T-helper 1 cell treated with Interleukin-12 subunit alpha and Interleukin-12 subunit beta and Interleukin-4 antibody, amounts not matched to agents 30 ng/mL and 1 ng/mL, for 36 hours (primary cell): ENCODE data around the gene B3GNT3. TPM values are rescaled to one million over a fixed set of nuclear protein-coding genes. Genes with fewer than 3 reads are reported as not detected.
"Not testable (repeated sequence)": the region's sequence is repeated elsewhere in the genome, so short reads cannot be mapped to it uniquely, and the experiment has no call there.

ENCODE experiments used
- intact Hi-C: fragments of 100-400 bp; cut with micrococcal nuclease; formaldehyde crosslinking; loops from one replicate; pipeline ENCODE4 v1.15.1; 2024
- total RNA-seq: library from RNA; stranded (reverse); gene quantifications from 2 replicates; pipeline ENCODE4 v1.2.3, GENCODE V29; 2022

The B3GNT3 gene
- total RNA-seq, 1 donor from 2014 or later, result 0.61 TPM

DNA sequence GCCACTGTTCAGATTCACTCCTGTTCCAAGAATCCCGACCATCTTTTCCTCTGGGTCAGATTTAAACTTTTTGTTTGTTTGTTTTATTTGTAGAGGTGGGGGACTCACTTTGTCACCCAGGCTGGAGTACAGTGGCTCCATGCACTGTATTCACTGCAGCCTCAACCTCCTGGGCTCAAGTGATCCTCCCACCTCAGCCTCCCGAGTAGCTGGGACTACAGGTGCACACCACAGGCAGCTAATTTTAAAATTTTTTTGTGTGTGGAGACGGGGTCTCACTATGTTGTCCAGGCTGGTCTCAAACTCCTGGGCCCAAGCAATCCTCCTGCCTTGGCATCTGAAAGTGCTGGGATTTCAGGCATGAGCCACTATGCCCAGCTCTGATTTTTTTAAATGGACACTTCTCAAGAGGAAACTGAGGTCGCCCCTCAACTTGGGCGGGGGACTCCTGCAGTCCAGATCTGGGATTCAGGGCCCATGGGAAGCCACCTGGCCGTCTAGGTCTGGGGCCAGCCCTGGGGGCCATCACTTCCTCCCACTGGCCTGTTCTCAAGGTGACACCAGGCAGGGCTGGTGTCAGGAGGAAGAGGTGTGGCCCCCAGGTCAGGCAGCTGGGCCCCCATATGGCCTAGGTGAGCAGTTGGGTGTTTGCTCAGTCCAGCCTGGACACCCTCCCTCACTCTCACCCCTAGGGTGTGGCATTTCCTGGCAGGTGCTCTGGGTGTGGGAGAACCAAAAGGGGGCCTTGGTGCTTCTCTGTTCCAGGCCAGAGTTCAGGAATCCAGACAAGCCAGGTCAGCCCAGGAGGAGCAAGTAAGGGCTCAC, 1.3 kb downstream of the B3GNT3 start:
- intact Hi-C loops, result no loop called here

GRCh38 chr19:17796838-17797423, 2.0 kb downstream of the B3GNT3 start:
- intact Hi-C loops, result no loop called here

DNA sequence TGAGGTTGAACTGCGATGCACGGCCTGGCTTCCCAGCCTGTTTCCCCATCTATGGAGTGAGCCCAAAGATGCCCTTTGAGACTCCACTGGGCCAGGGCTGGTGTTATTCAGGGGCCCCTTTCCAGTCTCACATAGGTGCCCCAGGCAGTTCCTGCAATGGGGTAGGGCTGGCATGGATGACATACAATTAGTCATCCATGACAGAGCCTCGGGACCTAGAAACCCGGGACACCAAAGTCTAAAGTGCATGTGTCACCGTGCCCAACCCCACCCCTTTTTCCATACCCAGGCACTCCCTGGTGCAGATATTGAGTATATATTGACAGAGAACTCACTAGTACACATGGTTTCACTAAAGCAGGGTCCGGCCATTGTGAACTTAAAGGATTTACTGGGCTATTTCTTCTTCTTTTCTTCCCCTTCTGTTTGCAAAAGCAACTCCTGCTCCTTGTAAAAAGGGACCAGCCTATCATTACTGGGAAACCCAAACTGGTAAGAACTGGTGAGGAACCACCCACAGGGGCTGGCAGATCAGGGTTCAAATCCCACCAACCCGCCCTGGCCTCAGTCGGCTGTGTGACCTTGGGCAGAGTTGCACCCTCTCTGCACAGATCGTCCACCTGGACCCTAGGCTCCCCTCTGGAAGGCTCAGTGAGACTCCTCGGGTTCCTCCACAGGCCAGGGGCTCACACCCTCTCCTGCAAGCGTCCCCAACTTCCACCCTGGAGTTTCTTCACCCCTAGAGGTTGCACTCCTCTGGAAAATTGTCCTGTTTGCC, 2.7 kb downstream of the B3GNT3 start:
- intact Hi-C loops, result no loop called here

DNA sequence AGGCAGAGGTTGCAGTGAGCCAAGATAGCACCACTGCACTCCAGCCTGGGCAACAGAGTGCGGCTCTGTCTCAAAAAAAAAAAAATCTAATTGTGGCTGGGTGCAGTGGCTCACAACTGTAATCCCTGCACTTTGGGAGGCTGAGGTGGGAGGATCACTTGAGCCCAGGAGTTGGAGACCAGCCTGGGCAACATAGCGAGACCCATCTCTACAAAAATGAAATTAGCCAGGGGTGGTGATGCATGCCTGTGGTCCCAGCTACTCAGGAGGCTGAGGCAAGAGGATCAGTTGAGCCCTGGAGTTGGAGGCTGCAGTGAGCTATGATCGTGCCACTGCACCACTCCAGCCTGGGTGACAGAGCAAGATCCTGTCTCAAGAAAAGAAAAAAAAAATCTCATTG, 3.7 kb downstream of the B3GNT3 start:
- intact Hi-C loops, result not testable (repeated sequence)

DNA sequence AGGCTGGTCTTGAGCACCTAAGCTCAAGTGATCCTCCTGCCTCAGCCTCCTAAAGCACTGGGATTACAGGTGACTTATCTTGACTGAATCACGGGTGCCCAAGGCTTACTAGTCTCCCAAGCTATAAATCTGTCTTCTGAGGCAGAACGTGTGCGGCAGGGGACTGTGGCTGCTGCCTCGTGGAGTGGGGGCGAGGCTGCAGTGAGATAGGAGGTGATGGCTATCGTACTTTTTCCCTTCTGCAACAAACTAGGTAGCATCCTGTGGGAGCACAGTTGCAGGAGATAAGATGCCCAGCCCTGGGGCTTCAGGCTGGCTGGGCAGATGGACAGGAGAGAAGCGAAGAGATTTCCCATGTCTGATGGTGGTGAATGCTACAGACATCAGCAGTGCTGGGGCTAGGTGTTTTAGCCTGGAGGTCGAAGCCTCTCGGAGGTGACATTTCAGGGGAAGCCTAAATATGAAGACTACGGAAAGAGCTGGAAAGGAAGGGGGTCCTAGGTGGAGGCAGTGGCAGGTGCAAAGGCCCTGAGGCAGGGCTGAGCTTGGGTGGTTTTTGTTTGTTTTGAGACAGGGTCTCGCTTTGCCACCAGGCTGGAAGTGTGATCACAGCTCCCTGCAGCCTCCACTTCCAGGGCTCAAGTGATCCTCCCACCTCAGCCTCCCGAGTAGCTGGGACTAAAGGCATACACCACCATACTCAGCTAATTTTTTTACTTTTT, 7.4 kb downstream of the B3GNT3 start:
- intact Hi-C loops, result no loop called here

DNA sequence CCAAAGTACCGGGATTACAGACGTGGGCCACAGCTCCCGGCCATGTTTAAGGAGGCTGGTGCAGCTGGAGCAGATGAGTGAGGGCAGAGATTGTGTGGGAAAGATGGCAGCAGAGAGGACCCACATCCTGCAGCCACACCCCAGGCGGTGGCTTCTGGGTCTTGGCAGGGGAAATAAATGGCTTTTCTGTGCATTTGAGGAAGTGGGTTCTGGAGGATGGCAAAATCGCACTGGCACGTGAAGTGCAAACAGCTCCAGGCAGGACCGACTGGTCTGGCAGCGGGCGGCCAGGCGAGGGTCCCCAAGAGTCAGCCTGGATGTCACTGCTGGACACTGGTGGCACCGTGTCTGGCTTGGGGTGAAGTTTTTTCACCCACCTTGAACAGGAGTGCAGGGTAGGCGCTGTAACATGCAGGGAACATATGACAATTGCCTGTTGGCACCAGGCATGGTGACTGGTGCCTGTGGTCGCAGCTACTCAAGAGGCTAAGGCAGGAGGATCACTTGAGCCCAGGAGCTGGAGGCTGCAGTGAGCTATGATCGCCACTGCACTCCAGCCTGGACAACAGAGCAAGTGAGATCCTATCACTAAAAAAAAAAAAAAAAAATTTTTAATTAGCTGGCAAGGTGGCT, 8.4 kb downstream of the B3GNT3 start:
- intact Hi-C loops, result no loop called here

GRCh38 chr19:17805427-17805826, 10.5 kb downstream of the B3GNT3 start:
- intact Hi-C loops, result no loop called here

DNA sequence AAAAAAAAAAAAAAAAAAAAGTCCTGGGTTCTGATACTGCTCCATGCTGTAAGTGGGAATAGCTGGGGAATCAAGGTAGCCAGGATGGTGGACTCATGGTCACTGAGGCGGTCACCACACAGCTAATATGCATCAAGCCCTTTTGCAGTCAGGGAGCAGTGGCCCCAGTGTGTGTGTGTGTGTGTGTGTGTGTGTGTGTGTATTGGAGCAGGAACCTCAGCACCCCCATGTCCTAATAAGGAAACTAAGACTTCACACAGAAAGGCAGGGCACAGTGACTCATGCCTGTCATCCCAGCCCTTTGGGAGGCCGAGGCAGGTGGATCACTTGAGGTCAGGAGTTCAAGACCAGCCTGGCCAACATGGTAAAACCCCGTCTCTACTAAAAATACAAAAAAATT, 12.0 kb downstream of the B3GNT3 start:
- intact Hi-C loops, result no loop called here

GRCh38 chr19:17807731-17808316, 12.9 kb downstream of the B3GNT3 start:
- intact Hi-C loops, result no loop called here

- intact Hi-C loops, result no loop called here
Measured at GRCh38 chr19:17811103-17811502, 16.2 kb downstream of the B3GNT3 start.

DNA sequence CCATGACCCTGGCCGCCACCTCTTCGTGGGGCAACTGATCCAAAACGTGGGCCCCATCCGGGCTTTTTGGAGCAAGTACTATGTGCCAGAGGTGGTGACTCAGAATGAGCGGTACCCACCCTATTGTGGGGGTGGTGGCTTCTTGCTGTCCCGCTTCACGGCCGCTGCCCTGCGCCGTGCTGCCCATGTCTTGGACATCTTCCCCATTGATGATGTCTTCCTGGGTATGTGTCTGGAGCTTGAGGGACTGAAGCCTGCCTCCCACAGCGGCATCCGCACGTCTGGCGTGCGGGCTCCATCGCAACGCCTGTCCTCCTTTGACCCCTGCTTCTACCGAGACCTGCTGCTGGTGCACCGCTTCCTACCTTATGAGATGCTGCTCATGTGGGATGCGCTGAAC, 16.7 kb downstream of the B3GNT3 start:
- intact Hi-C loops, result no loop called here

DNA sequence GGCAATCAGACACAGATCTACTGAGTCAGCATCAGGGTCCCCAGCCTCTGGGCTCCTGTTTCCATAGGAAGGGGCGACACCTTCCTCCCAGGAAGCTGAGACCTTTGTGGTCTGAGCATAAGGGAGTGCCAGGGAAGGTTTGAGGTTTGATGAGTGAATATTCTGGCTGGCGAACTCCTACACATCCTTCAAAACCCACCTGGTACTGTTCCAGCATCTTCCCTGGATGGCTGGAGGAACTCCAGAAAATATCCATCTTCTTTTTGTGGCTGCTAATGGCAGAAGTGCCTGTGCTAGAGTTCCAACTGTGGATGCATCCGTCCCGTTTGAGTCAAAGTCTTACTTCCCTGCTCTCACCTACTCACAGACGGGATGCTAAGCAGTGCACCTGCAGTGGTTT, 17.2 kb downstream of the B3GNT3 start:
- intact Hi-C loops, result no loop called here

- intact Hi-C loops, result no loop called here
Measured at GRCh38 chr19:17817668-17818363, 22.9 kb downstream of the B3GNT3 start.

DNA sequence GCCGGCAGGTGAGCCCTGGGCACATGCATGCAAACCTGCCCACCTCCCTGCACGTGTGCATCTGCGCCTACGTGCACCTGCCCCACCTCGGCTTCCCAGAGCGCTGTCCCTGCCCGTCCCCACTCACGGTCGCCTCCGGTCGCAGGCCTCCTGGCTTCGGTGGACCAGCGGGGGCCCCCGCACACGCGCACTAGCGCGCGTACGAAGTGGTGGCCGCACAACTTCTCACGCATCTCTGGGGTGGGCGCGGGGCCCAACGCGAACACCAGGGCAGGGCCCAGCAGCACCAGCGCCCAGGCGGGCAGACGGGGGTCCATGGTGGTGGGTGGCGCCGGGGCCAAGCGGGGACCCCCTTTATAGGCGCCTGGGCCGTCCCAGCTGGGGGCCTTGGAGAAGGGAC, 26.3 kb downstream of the B3GNT3 start, which contains the start of gene INSL3:
Gene INSL3 (minus strand): TSS at position 330 of the 400 bp plus-strand sequence. CDS start 13 bp downstream, at position 317.
- intact Hi-C loops, result no loop called here

- intact Hi-C loops, result no loop called here
Measured at GRCh38 chr19:17824339-17824738, 29.4 kb downstream of the B3GNT3 start.

GRCh38 chr19:17826508-17827056, 31.6 kb downstream of the B3GNT3 start:
- intact Hi-C loops, result no loop called here

- intact Hi-C loops, result loop anchor here (1.0 kb wide), 2 partner anchors 12 to 44 kb away; no protein-coding TSS in a partner anchor
Measured at GRCh38 chr19:17829855-17830566, 35.1 kb downstream of the B3GNT3 start.

DNA sequence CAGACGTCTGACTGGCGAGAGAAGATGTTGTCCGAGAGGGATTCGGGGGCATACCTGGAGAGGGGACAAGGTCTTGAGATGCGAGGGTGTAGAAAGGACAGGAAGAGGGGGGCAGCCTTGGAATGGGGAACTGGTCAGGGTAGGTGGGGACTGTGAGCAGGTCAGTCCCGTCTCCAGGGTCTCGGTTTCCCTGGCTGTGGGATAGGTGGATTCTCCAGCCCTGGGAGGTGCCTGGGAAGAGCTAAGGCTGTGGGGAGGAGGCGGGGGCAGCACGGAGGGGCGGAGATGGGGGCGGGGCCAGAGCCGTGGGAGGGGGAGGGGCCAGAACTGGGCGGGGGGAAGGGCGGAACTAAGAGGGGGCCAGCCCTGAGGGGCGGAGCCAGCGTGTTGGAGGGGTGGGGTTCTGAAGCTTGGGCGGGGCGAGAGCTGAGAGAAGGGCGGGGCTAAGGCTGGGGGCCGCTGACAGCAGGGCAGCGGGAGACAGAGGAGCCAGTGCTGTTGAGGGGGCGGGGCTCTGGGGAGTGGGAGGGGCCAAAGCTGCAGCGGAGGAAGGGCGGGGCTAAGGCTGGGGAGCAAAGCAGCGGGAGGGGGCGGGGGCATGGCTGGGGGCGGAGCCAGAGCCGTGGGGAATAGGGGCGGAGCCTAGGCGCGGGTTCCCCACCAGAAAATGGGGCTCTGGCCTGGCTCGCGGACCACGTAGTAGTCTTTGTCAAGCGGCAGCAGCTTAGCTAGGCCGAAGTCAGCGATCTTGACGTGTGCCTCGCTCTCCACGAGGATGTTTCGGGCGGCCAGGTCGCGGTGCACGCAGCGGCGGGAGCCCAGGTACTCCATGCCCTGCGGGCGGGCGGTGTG, 35.9 kb downstream of the B3GNT3 start:
- intact Hi-C loops, result loop anchor here (1.0 kb wide), 2 partner anchors 12 to 44 kb away; no protein-coding TSS in a partner anchor
